Measurements from ENCODE around the gene ABCC4. TPM values are rescaled to one million over a fixed set of nuclear protein-coding genes. Genes with fewer than 3 reads are reported as not detected.

Gene ABCC4
- total and polyA plus RNA-seq, 8 donors: 0.80 to 8.7 (median 4.1) TPM

DNA sequence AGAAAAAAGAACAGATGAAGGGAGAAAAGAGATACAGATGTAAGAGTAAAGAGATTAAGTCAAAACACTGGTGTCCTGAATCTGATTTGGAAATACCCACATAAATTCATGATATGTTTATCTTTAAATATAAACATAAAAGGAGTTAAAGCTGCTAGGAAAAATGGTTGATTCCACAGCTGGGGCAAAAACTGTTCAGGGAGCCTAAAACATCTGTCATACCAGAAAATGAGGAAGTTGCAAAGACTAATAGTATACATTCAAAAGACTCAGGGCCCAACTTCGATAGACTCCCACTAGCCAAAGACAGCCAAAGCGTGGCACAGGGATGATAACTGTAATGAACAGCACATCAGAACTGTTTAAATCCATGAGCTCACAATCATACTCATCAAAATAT lies 62.0 kb downstream of the ABCC4 start:
- intact Hi-C loops (cut with DNase I): no loop called here
- TF ChIP-seq, protein P1, sequence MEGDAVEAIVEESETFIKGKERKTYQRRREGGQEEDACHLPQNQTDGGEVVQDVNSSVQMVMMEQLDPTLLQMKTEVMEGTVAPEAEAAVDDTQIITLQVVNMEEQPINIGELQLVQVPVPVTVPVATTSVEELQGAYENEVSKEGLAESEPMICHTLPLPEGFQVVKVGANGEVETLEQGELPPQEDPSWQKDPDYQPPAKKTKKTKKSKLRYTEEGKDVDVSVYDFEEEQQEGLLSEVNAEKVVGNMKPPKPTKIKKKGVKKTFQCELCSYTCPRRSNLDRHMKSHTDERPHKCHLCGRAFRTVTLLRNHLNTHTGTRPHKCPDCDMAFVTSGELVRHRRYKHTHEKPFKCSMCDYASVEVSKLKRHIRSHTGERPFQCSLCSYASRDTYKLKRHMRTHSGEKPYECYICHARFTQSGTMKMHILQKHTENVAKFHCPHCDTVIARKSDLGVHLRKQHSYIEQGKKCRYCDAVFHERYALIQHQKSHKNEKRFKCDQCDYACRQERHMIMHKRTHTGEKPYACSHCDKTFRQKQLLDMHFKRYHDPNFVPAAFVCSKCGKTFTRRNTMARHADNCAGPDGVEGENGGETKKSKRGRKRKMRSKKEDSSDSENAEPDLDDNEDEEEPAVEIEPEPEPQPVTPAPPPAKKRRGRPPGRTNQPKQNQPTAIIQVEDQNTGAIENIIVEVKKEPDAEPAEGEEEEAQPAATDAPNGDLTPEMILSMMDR (IDR thresholded peaks at IDR 0.05): no peak
- Histone ChIP-seq H3K4me1 (peaks cover 0 to 7% (median 0%) of the 10 kb centered on the region in 3 donors), H3K27me3 (no peaks in the 10 kb centered on the region), H3K9me3 (no peaks in the 10 kb centered on the region), H3K27ac (no peak overlapping the region), H3K4me3 (no peak overlapping the region), H3K36me3 (no peaks in the 10 kb centered on the region)
- FAIRE-seq: no peak
- DNase-seq: no peak
- 80 to 83% methylated on average over 2 of the region's 2 CpGs for WGBS, 2 donors
- ATAC-seq: no peak

DNA sequence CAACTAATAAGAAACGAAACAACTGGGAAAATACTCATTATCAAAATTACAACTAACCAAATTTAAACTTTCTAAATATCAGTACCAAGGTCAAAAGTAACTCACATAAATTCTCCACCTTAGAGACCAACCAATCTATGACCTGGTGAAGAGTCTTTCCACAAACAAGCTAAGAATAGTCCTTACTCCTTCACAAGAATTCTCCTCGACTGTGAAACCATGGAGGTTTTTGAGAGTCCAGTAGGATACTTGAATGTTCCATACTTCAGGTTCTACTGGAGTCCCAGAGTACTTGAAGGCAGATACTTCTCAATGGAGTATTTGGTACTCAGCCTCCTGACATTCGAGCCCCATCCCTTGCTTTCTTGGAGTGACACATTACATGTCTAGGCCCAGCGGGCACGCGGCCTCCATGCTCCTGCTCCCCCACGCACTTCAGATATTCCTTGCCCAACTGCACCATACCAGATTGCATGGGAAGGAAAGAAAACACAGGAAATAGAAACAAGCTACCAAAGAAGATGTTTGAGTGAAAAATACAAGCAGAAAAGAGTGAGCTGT lies 63.9 kb downstream of the ABCC4 start:
- TF ChIP-seq, protein P1 (IDR thresholded peaks at IDR 0.05): no peak
- H3K9me3 ChIP-seq: no peaks in the 10 kb centered on the region
- H3K36me3 ChIP-seq: no peaks in the 10 kb centered on the region
- ATAC-seq (no peak), DNase-seq (no peak), FAIRE-seq (no peak)
- peaks cover 0 to 7% (median 0%) of the 10 kb centered on the region in 3 donors for H3K4me1 ChIP-seq
- no peaks in the 10 kb centered on the region for H3K27me3 ChIP-seq
- intact Hi-C loops (cut with DNase I): no loop called here
- WGBS, 2 donors: 92% methylated on average over 7 of the region's 7 CpGs
- H3K27ac ChIP-seq: no peak overlapping the region
- no peak overlapping the region for H3K4me3 ChIP-seq

DNA sequence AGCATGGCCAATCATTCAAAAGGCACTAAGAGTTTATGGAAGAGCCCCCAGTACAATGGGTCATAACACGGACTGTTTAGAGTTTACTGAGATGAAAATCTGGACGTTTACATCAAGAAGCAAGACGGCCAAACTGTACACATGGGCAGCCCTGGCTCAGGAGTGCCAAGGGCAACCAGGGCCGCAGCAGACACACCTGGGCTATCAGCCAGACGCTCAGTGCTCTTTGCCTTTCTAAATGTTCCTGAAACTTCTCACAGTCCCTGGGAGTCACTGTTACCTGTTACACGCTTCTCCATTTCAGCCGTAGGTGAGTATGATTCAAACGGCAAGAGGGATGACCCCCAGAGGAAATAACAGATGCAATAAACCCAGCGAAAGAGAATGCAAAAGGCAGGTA lies 64.5 kb downstream of the ABCC4 start:
- 78 to 80% methylated on average over 9 of the region's 9 CpGs for WGBS, 2 donors
- no peak overlapping the region for H3K27ac ChIP-seq

DNA sequence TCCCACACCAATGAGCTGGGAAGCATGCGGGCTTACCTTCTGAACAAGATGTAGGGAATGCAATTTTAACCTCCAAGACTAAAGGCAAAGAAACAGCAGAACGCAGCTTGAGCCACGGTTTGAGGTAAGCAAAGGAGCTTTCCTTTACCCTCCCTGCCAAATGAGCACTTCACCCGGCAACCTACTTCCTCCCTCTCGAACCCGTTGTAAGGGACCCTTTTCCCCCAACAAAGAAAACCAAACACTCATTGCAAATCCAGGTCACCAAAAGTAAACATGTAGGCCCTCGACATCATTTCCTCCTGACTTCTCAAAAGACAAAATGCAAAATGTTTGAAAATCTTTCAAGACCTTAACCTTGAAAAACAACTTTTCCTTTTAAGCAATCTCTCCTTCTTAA lies 65.3 kb downstream of the ABCC4 start:
- ATAC-seq: no peak
- Histone ChIP-seq H3K27ac (no peak overlapping the region), H3K4me3 (no peak overlapping the region), H3K4me1 (peaks cover 0 to 7% (median 0%) of the 10 kb centered on the region in 3 donors), H3K36me3 (no peaks in the 10 kb centered on the region), H3K27me3 (no peaks in the 10 kb centered on the region), H3K9me3 (no peaks in the 10 kb centered on the region)
- TF ChIP-seq, protein P1 (IDR thresholded peaks at IDR 0.05): no peak
- intact Hi-C loops (cut with DNase I): no loop called here
- 79 to 80% methylated on average over 7 of the region's 7 CpGs for whole genome bisulfite sequencing, 2 donors
- FAIRE-seq: no peak
- DNase-seq: no peak

More for the DNA sequence above, 64.5 kb downstream of the ABCC4 start:
- ATAC-seq (peak in 1 of 4 donors; percentile 63), FAIRE-seq (no peak), DNase-seq (no peak)
- intact Hi-C loops (cut with DNase I): no loop called here
- Histone ChIP-seq H3K4me3 (no peak overlapping the region), H3K36me3 (no peaks in the 10 kb centered on the region), H3K9me3 (no peaks in the 10 kb centered on the region), H3K4me1 (peaks cover 0 to 7% (median 0%) of the 10 kb centered on the region in 3 donors), H3K27me3 (no peaks in the 10 kb centered on the region)
- TF ChIP-seq, protein P1 (IDR thresholded peaks at IDR 0.05): no peak

DNA sequence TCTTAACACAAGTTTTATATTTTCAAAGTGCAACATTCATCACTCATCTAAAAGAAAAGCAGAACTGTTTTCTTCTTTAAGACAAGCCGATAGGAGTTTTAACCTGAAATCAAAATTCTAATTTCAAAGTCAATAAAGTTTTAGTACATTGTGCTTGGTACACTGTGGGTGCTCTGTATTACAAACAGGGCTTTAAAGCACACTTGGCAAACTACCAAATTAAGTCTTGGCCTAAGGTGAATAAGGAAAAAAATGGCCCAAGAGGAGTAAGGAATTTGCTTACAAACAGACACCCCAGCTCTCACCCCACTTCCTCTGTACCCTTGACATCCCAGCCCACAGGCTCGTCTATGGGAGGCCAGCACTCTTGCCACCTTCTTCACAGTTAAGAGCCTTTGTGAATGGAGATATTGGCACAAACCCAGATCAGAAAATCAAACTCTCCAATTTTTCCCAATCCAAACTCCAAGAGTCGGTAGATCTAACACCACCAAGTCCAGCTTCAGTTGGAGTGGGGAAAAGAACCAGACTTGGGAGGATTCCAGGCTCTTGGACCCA lies 66.0 kb downstream of the ABCC4 start:
- Histone ChIP-seq H3K27ac (no peak overlapping the region), H3K36me3 (no peaks in the 10 kb centered on the region), H3K4me1 (peaks cover 0 to 7% (median 0%) of the 10 kb centered on the region in 3 donors), H3K9me3 (no peaks in the 10 kb centered on the region), H3K27me3 (no peaks in the 10 kb centered on the region), H3K4me3 (no peak overlapping the region)
- intact Hi-C loops (cut with DNase I): no loop called here
- WGBS, 2 donors: 44 to 58% methylated on average over 3 of the region's 3 CpGs
- DNase-seq: no peak
- TF ChIP-seq, protein P1 (IDR thresholded peaks at IDR 0.05): no peak
- no peak for ATAC-seq
- FAIRE-seq: no peak
